ENCODE results near the gene LRRTM4.

The LRRTM4 gene

GRCh38 chr2:76985387-76986136 lies 536.6 kb downstream of the LRRTM4 start:
- DNase-seq (ENCODE audit: low read depth), result no peak

- no peak for DNase-seq (ENCODE audit: low read depth)
These were observed 537.8 kb downstream of the LRRTM4 start for GRCh38 chr2:76984359-76984758.

- no peak for DNase-seq (ENCODE audit: low read depth)
These were observed 541.9 kb downstream of the LRRTM4 start for GRCh38 chr2:76980067-76980787.

GRCh38 chr2:76977846-76978727 lies 544.1 kb downstream of the LRRTM4 start:
- DNase-seq (ENCODE audit: low read depth), result no peak

GRCh38 chr2:76975752-76976151 lies 546.4 kb downstream of the LRRTM4 start:
- no peak for DNase-seq (ENCODE audit: low read depth)

- DNase-seq (ENCODE audit: low read depth), result no peak
These were observed 548.6 kb downstream of the LRRTM4 start for GRCh38 chr2:76973610-76974009.

- no peak for DNase-seq (ENCODE audit: low read depth)
These were observed 556.4 kb downstream of the LRRTM4 start for GRCh38 chr2:76965772-76966171.

- no peak for DNase-seq (ENCODE audit: low read depth)
These were observed 563.4 kb downstream of the LRRTM4 start for GRCh38 chr2:76958749-76959148.

GRCh38 chr2:76953733-76954347 lies 568.3 kb downstream of the LRRTM4 start:
- no peak for DNase-seq (ENCODE audit: low read depth)

- no peak for DNase-seq (ENCODE audit: low read depth)
These were observed 575.5 kb downstream of the LRRTM4 start for GRCh38 chr2:76946631-76947145.

- DNase-seq (ENCODE audit: low read depth), result no peak
These were observed 581.6 kb downstream of the LRRTM4 start for GRCh38 chr2:76940559-76940958.

GRCh38 chr2:76938153-76938552 lies 584.0 kb downstream of the LRRTM4 start:
- DNase-seq (ENCODE audit: low read depth), result no peak

GRCh38 chr2:76932550-76932949 lies 589.6 kb downstream of the LRRTM4 start:
- DNase-seq (ENCODE audit: low read depth), result no peak

- no peak for DNase-seq (ENCODE audit: low read depth)
These were observed 592.0 kb downstream of the LRRTM4 start for GRCh38 chr2:76930056-76930744.

- DNase-seq (ENCODE audit: low read depth), result no peak
These were observed 594.1 kb downstream of the LRRTM4 start for GRCh38 chr2:76928026-76928425.

- DNase-seq (ENCODE audit: low read depth), result no peak
These were observed 601.2 kb downstream of the LRRTM4 start for GRCh38 chr2:76921006-76921405.

- no peak for DNase-seq (ENCODE audit: low read depth)
These were observed 626.7 kb downstream of the LRRTM4 start for GRCh38 chr2:76895469-76895868.

- DNase-seq (ENCODE audit: low read depth), result no peak
These were observed 651.6 kb downstream of the LRRTM4 start for GRCh38 chr2:76870581-76870980.

GRCh38 chr2:76870011-76870410 lies 652.2 kb downstream of the LRRTM4 start:
- no peak for DNase-seq (ENCODE audit: low read depth)

GRCh38 chr2:76867854-76868253 lies 654.3 kb downstream of the LRRTM4 start:
- DNase-seq (ENCODE audit: low read depth), result no peak

- no peak for DNase-seq (ENCODE audit: low read depth)
These were observed 655.7 kb downstream of the LRRTM4 start for GRCh38 chr2:76866464-76866863.

Data from activated T-helper 1 cell treated with Interleukin-2 at 50 U/mL for 16 hours (primary cell).